Caki2 (cell line): ENCODE measurements around the gene SPTBN5. TPM values are rescaled to one million over a fixed set of nuclear protein-coding genes. Genes with fewer than 3 reads are reported as not detected.
"Not testable (repeated sequence)": the region's sequence is repeated elsewhere in the genome, so short reads cannot be mapped to it uniquely, and the experiment has no call there.

ENCODE experiments used
- DNase-seq: peaks from one replicate; pipeline ENCODE4 v3.0.0-alpha.2; 2015; ENCODE audit warnings: low read depth
- in situ Hi-C: cut with HindIII; loops from 2 replicates; pipeline ENCODE4 v1.10.0; 2016; ENCODE audit warnings: low sequenced_read_pairs, low pct_unique_long_range_greater_than_20kb, mixed read lengths
- total RNA-seq: library from RNA; depleted of rRNA; stranded (reverse); fragments of >200 nt; shearing (Covaris generic); gene quantifications from 2 replicates; pipeline ENCODE4 v1.2.3, GENCODE V29; 2014; ENCODE audit warnings: low replicate concordance

SPTBN5 gene
- total RNA-seq, 1 experiment from 2014 or later, result not detected

GRCh38 chr15:41843571-41843970, 50.3 kb downstream of the SPTBN5 start:
- in situ Hi-C loops, result no loop called here
- no peak for DNase-seq

- no peak for DNase-seq
- in situ Hi-C loops, result no loop called here
These were observed 51.6 kb downstream of the SPTBN5 start for GRCh38 chr15:41842229-41842628.

GRCh38 chr15:41841131-41841530, 52.7 kb downstream of the SPTBN5 start:
- in situ Hi-C loops, result no loop called here
- DNase-seq, result no peak

GRCh38 chr15:41840673-41841072, 53.2 kb downstream of the SPTBN5 start:
- in situ Hi-C loops, result no loop called here
- DNase-seq, result no peak

- no peak for DNase-seq
- in situ Hi-C loops, result no loop called here
These were observed 53.9 kb downstream of the SPTBN5 start for GRCh38 chr15:41839781-41840491.

GRCh38 chr15:41838400-41838897, 55.4 kb downstream of the SPTBN5 start, which contains the start of gene PLA2G4B:
PLA2G4B (plus strand) TSS chr15:41838847; CDS start chr15:41838914, 67 bp downstream.
- no peak for DNase-seq
- in situ Hi-C loops, result no loop called here

- in situ Hi-C loops, result no loop called here
- no peak for DNase-seq
These were observed 57.0 kb downstream of the SPTBN5 start for GRCh38 chr15:41836713-41837454.

GRCh38 chr15:41836073-41836472, 57.8 kb downstream of the SPTBN5 start:
- in situ Hi-C loops, result no loop called here

GRCh38 chr15:41834096-41834495, 59.8 kb downstream of the SPTBN5 start:
- in situ Hi-C loops, result no loop called here
- DNase-seq, result no peak

More at GRCh38 chr15:41836073-41836472, 57.8 kb downstream of the SPTBN5 start:
- DNase-seq, result no peak

GRCh38 chr15:41832875-41833274, 61.0 kb downstream of the SPTBN5 start:
- in situ Hi-C loops, result no loop called here
- DNase-seq, result no peak

GRCh38 chr15:41832208-41832607, 61.6 kb downstream of the SPTBN5 start:
- in situ Hi-C loops, result no loop called here
- DNase-seq, result no peak

GRCh38 chr15:41831291-41831690, 62.6 kb downstream of the SPTBN5 start:
- not testable (repeated sequence) for DNase-seq

GRCh38 chr15:41829959-41830646, 63.8 kb downstream of the SPTBN5 start:
- in situ Hi-C loops, result no loop called here
- DNase-seq, result no peak

More at GRCh38 chr15:41831291-41831690, 62.6 kb downstream of the SPTBN5 start:
- in situ Hi-C loops, result not testable (repeated sequence)

- in situ Hi-C loops, result no loop called here
- no peak for DNase-seq
These were observed 65.1 kb downstream of the SPTBN5 start for GRCh38 chr15:41828807-41829141.

- peak; percentile 64 for DNase-seq
- in situ Hi-C loops, result no loop called here
These were observed 65.7 kb downstream of the SPTBN5 start, which contains the start of gene JMJD7 for GRCh38 chr15:41827880-41828806. JMJD7 (plus strand) TSS chr15:41828092; CDS start chr15:41828125, 33 bp downstream.

GRCh38 chr15:41827290-41827879, 66.5 kb downstream of the SPTBN5 start:
- DNase-seq, result peak; percentile 21

More at GRCh38 chr15:41827290-41827879, 66.5 kb downstream of the SPTBN5 start:
- in situ Hi-C loops, result no loop called here
